ENCODE data around the gene GDF9. TPM values are rescaled to one million over a fixed set of nuclear protein-coding genes. Genes with fewer than 3 reads are reported as not detected.

GDF9 gene
- total RNA-seq, 1 experiment from 2014 or later, result not detected

GRCh38 chr5:132815454-132815853 is 50.8 kb downstream of the GDF9 start:
- ATAC-seq, result no peak
- intact Hi-C loops (cut with micrococcal nuclease), result no loop called here
- POLR2A ChIA-PET (ENCODE audit: unreplicated experiment), result no interaction called here

GRCh38 chr5:132814503-132815294 is 51.6 kb downstream of the GDF9 start:
- no peak for ATAC-seq
- H3K9ac ChIP-seq (ENCODE audit: low read length), result no peak overlapping the region
- TF ChIP-seq CTCF (conservative IDR thresholded peaks at IDR 0.05; ENCODE audit: low read depth, low read length) (no peak), EZH2 (IDR thresholded peaks at IDR 0.05; ENCODE audit: low read length, unreplicated experiment) (no peak), EZH2phosphoT487 (IDR thresholded peaks at IDR 0.05; ENCODE audit: borderline replicate concordance, low read length) (no peak)
- intact Hi-C loops (cut with micrococcal nuclease), result no loop called here
- H3K9me2 ChIP-seq (replicated peaks; ENCODE audit: low read length), result no peaks in the 10 kb centered on the region
- no peaks in the 10 kb centered on the region for H3K27me3 ChIP-seq (ENCODE audit: low read length)
- H3K4me2 ChIP-seq (ENCODE audit: low read length), result no peak overlapping the region
- no peaks in the 10 kb centered on the region for H3K9me3 ChIP-seq (ENCODE audit: low read length)
- DNase-seq, result no peak
- H3K27ac ChIP-seq (ENCODE audit: low read length), result no peak overlapping the region
- BruUV-seq (replicated peaks), result no TSS peak
- no peak overlapping the region for H2AFZ ChIP-seq (ENCODE audit: low read length)
- H3F3A ChIP-seq (ENCODE audit: low read length, unreplicated experiment), result no peaks in the 10 kb centered on the region
- H3K36me3 ChIP-seq (ENCODE audit: low read depth, low read length), result no peaks in the 10 kb centered on the region
- ChIA-PET POLR2A (ENCODE audit: unreplicated experiment) (no interaction called here), CTCF (no interaction called here)
- H4K20me1 ChIP-seq (ENCODE audit: low read length), result no peaks in the 10 kb centered on the region
- H3K4me1 ChIP-seq (ENCODE audit: insufficient read depth, low read length), result peaks cover 5% of the 10 kb centered on the region; the same call in 1 of the 2 replicates
- H3K4me3 ChIP-seq (ENCODE audit: low read length), result no peak overlapping the region
- H3K79me2 ChIP-seq (ENCODE audit: low read length), result no peaks in the 10 kb centered on the region

More at GRCh38 chr5:132815454-132815853, 50.8 kb downstream of the GDF9 start:
- no peak overlapping the region for H3K9ac ChIP-seq (ENCODE audit: low read length)
- H3K36me3 ChIP-seq (ENCODE audit: low read depth, low read length), result no peaks in the 10 kb centered on the region
- no peaks in the 10 kb centered on the region for H4K20me1 ChIP-seq (ENCODE audit: low read length)
- H3K27me3 ChIP-seq (ENCODE audit: low read length), result no peaks in the 10 kb centered on the region
- no peaks in the 10 kb centered on the region for H3K9me3 ChIP-seq (ENCODE audit: low read length)
- no peaks in the 10 kb centered on the region for H3F3A ChIP-seq (ENCODE audit: low read length, unreplicated experiment)
- no TSS peak for BruUV-seq (replicated peaks)
- H3K27ac ChIP-seq (ENCODE audit: low read length), result no peak overlapping the region
- no peak overlapping the region for H2AFZ ChIP-seq (ENCODE audit: low read length)
- TF ChIP-seq CTCF (conservative IDR thresholded peaks at IDR 0.05; ENCODE audit: low read depth, low read length), result no peak
- no peak for TF ChIP-seq EZH2phosphoT487 (IDR thresholded peaks at IDR 0.05; ENCODE audit: borderline replicate concordance, low read length)
- TF ChIP-seq EZH2 (IDR thresholded peaks at IDR 0.05; ENCODE audit: low read length, unreplicated experiment), result no peak
- H3K4me3 ChIP-seq (ENCODE audit: low read length), result no peak overlapping the region
- DNase-seq, result peak; percentile 7
- H3K79me2 ChIP-seq (ENCODE audit: low read length), result no peaks in the 10 kb centered on the region
- CTCF ChIA-PET, result interaction anchor here (0.6 kb wide), 1 partner anchor 33 kb away, joined by 3 read pairs; no protein-coding TSS in a partner anchor
- no peaks in the 10 kb centered on the region for H3K9me2 ChIP-seq (replicated peaks; ENCODE audit: low read length)
- H3K4me2 ChIP-seq (ENCODE audit: low read length), result no peak overlapping the region
- peaks cover 5% of the 10 kb centered on the region; the same call in 1 of the 2 replicates for H3K4me1 ChIP-seq (ENCODE audit: insufficient read depth, low read length)
